Peyer's patch (tissue), 4 donors: ENCODE measurements around the gene NRIP1. TPM values are rescaled to one million over a fixed set of nuclear protein-coding genes. Genes with fewer than 3 reads are reported as not detected.

Source experiments
- DNase-seq, 3 donors: peaks; one replicate each; pipeline ENCODE4 v3.0.0-alpha.2; 2017 to 2019
- H3K27ac ChIP-seq, 4 donors: fragments of 200-600 bp; sonication (generic); one replicate each; pipeline ENCODE4 v1.5.1; 2016 to 2019
- H3K27me3 ChIP-seq, 2 donors: fragments of 200-600 bp; sonication (generic); one replicate each; pipeline ENCODE4 v1.5.1; 2019
- H3K36me3 ChIP-seq, 3 donors: fragments of 200-600 bp; sonication (generic); one replicate each; pipeline ENCODE4 v1.5.1; 2016 to 2019
- H3K4me1 ChIP-seq, 4 donors: fragments of 200-600 bp; sonication (generic); one replicate each; pipeline ENCODE4 v1.5.1; 2016 to 2019
- H3K4me3 ChIP-seq, 4 donors: fragments of 200-600 bp; sonication (generic); 1 replicate in 3 of 4; 2 replicates in 1 of 4; pipeline ENCODE4 v1.5.1; 2016 to 2019; ENCODE audit warnings: mild to moderate bottlenecking in 1 of 4
- H3K9me3 ChIP-seq, 4 donors: fragments of 200-600 bp; sonication (generic); one replicate each; pipeline ENCODE4 v1.5.1; 2016 to 2019; ENCODE audit warnings: mild to moderate bottlenecking in 1 of 4
- CTCF ChIP-seq, 6 experiments: fragments of 450-650 bp in 4 of 6; fragments of 200-600 bp in 2 of 6; sonication (generic) in 1 of 6; IDR thresholded peaks; one replicate each; pipeline ENCODE4 v1.5.1; 2017 to 2019; ENCODE audit warnings: antibody characterized with exemption in 6 of 6, mild to moderate bottlenecking in 3 of 6, moderate library complexity in 1 of 6
- POLR2A ChIP-seq, 2 donors: fragments of 450-650 bp; IDR thresholded peaks; one replicate each; pipeline ENCODE4 v1.5.1; 2017; ENCODE audit warnings: antibody characterized with exemption in 2 of 2, mild to moderate bottlenecking in 2 of 2, moderate library complexity in 2 of 2
- total RNA-seq, 4 donors: library from RNA; depleted of rRNA; stranded (reverse); fragments of >200 nt; gene quantifications; one replicate each; pipeline ENCODE4 v1.1.0, GENCODE V29; 2016

The NRIP1 gene
- total RNA-seq, 4 donors from 2014 or later = 37.4 to 72.9 (median 53.6) TPM

GRCh38 chr21:15098181-15098580, 33.4 kb upstream of the NRIP1 start:
- Histone ChIP-seq H3K27ac (no peak overlapping the region), H3K9me3 (no peaks in the 10 kb centered on the region), H3K4me3 (no peak overlapping the region), H3K36me3 (no peaks in the 10 kb centered on the region), H3K4me1 (no peaks in the 10 kb centered on the region), H3K27me3 (no peaks in the 10 kb centered on the region)
- TF ChIP-seq CTCF (IDR thresholded peaks at IDR 0.05) = no peak
- no peak for TF ChIP-seq POLR2A (IDR thresholded peaks at IDR 0.05)
- no peak for DNase-seq

- no peaks in the 10 kb centered on the region for H3K9me3 ChIP-seq
- no peaks in the 10 kb centered on the region for H3K36me3 ChIP-seq
- H3K27ac ChIP-seq = no peak overlapping the region
- DNase-seq = no peak
- no peaks in the 10 kb centered on the region for H3K4me1 ChIP-seq
- H3K4me3 ChIP-seq = no peak overlapping the region
- TF ChIP-seq POLR2A (IDR thresholded peaks at IDR 0.05) (no peak), CTCF (IDR thresholded peaks at IDR 0.05) (no peak)
- no peaks in the 10 kb centered on the region for H3K27me3 ChIP-seq
Observed at GRCh38 chr21:15097580-15097979, 32.8 kb upstream of the NRIP1 start.

GRCh38 chr21:15096146-15096545, 31.3 kb upstream of the NRIP1 start:
- TF ChIP-seq POLR2A (IDR thresholded peaks at IDR 0.05) = no peak
- no peak for TF ChIP-seq CTCF (IDR thresholded peaks at IDR 0.05)
- no peak overlapping the region for H3K4me3 ChIP-seq
- no peak for DNase-seq

GRCh38 chr21:15095326-15095725, 30.5 kb upstream of the NRIP1 start:
- H3K27ac ChIP-seq = no peak overlapping the region
- DNase-seq = no peak
- H3K9me3 ChIP-seq = no peaks in the 10 kb centered on the region
- TF ChIP-seq CTCF (IDR thresholded peaks at IDR 0.05) (no peak), POLR2A (IDR thresholded peaks at IDR 0.05) (no peak)
- H3K27me3 ChIP-seq = no peaks in the 10 kb centered on the region
- H3K4me3 ChIP-seq = no peak overlapping the region
- H3K4me1 ChIP-seq = no peaks in the 10 kb centered on the region
- H3K36me3 ChIP-seq = no peaks in the 10 kb centered on the region

More at GRCh38 chr21:15096146-15096545, 31.3 kb upstream of the NRIP1 start:
- Histone ChIP-seq H3K9me3 (no peaks in the 10 kb centered on the region), H3K36me3 (no peaks in the 10 kb centered on the region), H3K4me1 (no peaks in the 10 kb centered on the region), H3K27me3 (no peaks in the 10 kb centered on the region), H3K27ac (no peak overlapping the region)

GRCh38 chr21:15094706-15095105, 29.9 kb upstream of the NRIP1 start:
- H3K4me1 ChIP-seq = no peaks in the 10 kb centered on the region
- DNase-seq = no peak
- H3K27ac ChIP-seq = no peak overlapping the region
- H3K27me3 ChIP-seq = no peaks in the 10 kb centered on the region
- H3K36me3 ChIP-seq = no peaks in the 10 kb centered on the region
- TF ChIP-seq POLR2A (IDR thresholded peaks at IDR 0.05) = no peak
- no peak for TF ChIP-seq CTCF (IDR thresholded peaks at IDR 0.05)
- H3K4me3 ChIP-seq = no peak overlapping the region
- no peaks in the 10 kb centered on the region for H3K9me3 ChIP-seq

GRCh38 chr21:15093216-15093615, 28.4 kb upstream of the NRIP1 start:
- Histone ChIP-seq H3K4me1 (no peaks in the 10 kb centered on the region), H3K4me3 (no peak overlapping the region), H3K36me3 (no peaks in the 10 kb centered on the region), H3K9me3 (no peaks in the 10 kb centered on the region), H3K27me3 (no peaks in the 10 kb centered on the region), H3K27ac (no peak overlapping the region)
- no peak for TF ChIP-seq POLR2A (IDR thresholded peaks at IDR 0.05)
- TF ChIP-seq CTCF (IDR thresholded peaks at IDR 0.05) = no peak
- DNase-seq = no peak
